GM23248 (cell line): ENCODE results near the gene PREX1.

Source experiments
- EZH2 ChIP-seq: fragments of 200-600 bp; sonication (generic); IDR thresholded peaks from 2 replicates; pipeline ENCODE4 v1.6.1; 2018; ENCODE audit warnings: antibody characterized with exemption, mild to moderate bottlenecking; ENCODE audit not compliant: insufficient read depth, poor library complexity, severe bottlenecking
- EZH2phosphoT487 ChIP-seq: fragments of 200-600 bp; sonication (generic); IDR thresholded peaks from 2 replicates; pipeline ENCODE4 v1.6.1; 2018; ENCODE audit warnings: antibody characterized with exemption, moderate library complexity, mild to moderate bottlenecking, low read depth; ENCODE audit not compliant: insufficient read depth

- TF ChIP-seq EZH2, result no peak
- no peak for TF ChIP-seq EZH2phosphoT487
Observed at GRCh38 chr20:48794360-48794759, 33.4 kb downstream of the PREX1 start.
